Activated naive CD4-positive, alpha-beta T cell (primary cell): ENCODE data around the gene FAM209A.
"Not testable (repeated sequence)": the region's sequence is repeated elsewhere in the genome, so short reads cannot be mapped to it uniquely, and the experiment has no call there.

ENCODE experiments used
- DNase-seq, 4 experiments: peaks; one replicate each; lab custom pipeline; 2025; lab: John Stamatoyannopoulos, UW

Gene FAM209A

GRCh38 chr20:56524444-56524843, at the start of gene FAM209A:
Gene FAM209A, plus strand, starts transcription at chr20:56524744. Its CDS starts 65 bp downstream, at chr20:56524809.
- DNase-seq, result not testable (repeated sequence)

- DNase-seq, result no peak
Observed at GRCh38 chr20:56483970-56484369, 40.6 kb upstream of the FAM209A start.

- no peak for DNase-seq
Observed at GRCh38 chr20:56487216-56487615, 37.3 kb upstream of the FAM209A start.

- no peak for DNase-seq
Observed at GRCh38 chr20:56488566-56488965, 36.0 kb upstream of the FAM209A start.

GRCh38 chr20:56501116-56501515, 23.4 kb upstream of the FAM209A start:
- no peak for DNase-seq

GRCh38 chr20:56503916-56504315, 20.6 kb upstream of the FAM209A start:
- no peak for DNase-seq

GRCh38 chr20:56504373-56505005, 20.1 kb upstream of the FAM209A start:
- peak in 1 of 4 experiments; percentile 3 for DNase-seq

- DNase-seq, result no peak
Observed at GRCh38 chr20:56506103-56506502, 18.4 kb upstream of the FAM209A start.

- no peak for DNase-seq
Observed at GRCh38 chr20:56511926-56512325, 12.6 kb upstream of the FAM209A start.

GRCh38 chr20:56513161-56514150, 11.1 kb upstream of the FAM209A start:
- DNase-seq, result no peak

- DNase-seq, result no peak
Observed at GRCh38 chr20:56516631-56517030, 7.9 kb upstream of the FAM209A start.

GRCh38 chr20:56517211-56517610, 7.3 kb upstream of the FAM209A start:
- DNase-seq, result no peak

- DNase-seq, result no peak
Observed at GRCh38 chr20:56517641-56518040, 6.9 kb upstream of the FAM209A start.

GRCh38 chr20:56518126-56518525, 6.4 kb upstream of the FAM209A start:
- DNase-seq, result no peak

GRCh38 chr20:56518721-56519398, 5.7 kb upstream of the FAM209A start:
- DNase-seq, result no peak

- no peak for DNase-seq
Observed at GRCh38 chr20:56519551-56519950, 5.0 kb upstream of the FAM209A start.

- DNase-seq, result no peak
Observed at GRCh38 chr20:56520180-56520579, 4.4 kb upstream of the FAM209A start.

- DNase-seq, result not testable (repeated sequence)
Observed at GRCh38 chr20:56520746-56521354, 3.7 kb upstream of the FAM209A start.

- no peak for DNase-seq
Observed at GRCh38 chr20:56522311-56522710, 2.2 kb upstream of the FAM209A start.

- no peak for DNase-seq
Observed at GRCh38 chr20:56527521-56527920, 3.0 kb downstream of the FAM209A start.

- not testable (repeated sequence) for DNase-seq
Observed at GRCh38 chr20:56532946-56533345, 8.4 kb downstream of the FAM209A start, which contains the start of gene FAM209B. Gene FAM209B, plus strand, starts transcription at chr20:56533246. Its CDS starts 96 bp downstream, at chr20:56533342.

GRCh38 chr20:56537997-56538396, 13.5 kb downstream of the FAM209A start:
- no peak for DNase-seq
